Neutrophil (primary cell): ENCODE results near the gene HSH2D.
A peak's percentile ranks its signal among the peaks of the same experiment; 100 is the strongest.

Experiments
- H3K27ac ChIP-seq: fragments of 200-600 bp; sonication (generic); 2 replicates; pipeline ENCODE4 v1.5.1; 2016; ENCODE audit warnings: mild to moderate bottlenecking, moderate library complexity
- H3K27me3 ChIP-seq: fragments of 200-600 bp; sonication (generic); 2 replicates; pipeline ENCODE4 v1.6.0; 2016; ENCODE audit warnings: mild to moderate bottlenecking
- H3K36me3 ChIP-seq: fragments of 200-600 bp; sonication (generic); 2 replicates; pipeline ENCODE4 v1.5.1; 2017
- H3K4me1 ChIP-seq, 2 experiments: fragments of 200-600 bp in 1 of 2; sonication (generic) in 1 of 2; 1 replicate in 1 of 2; 2 replicates in 1 of 2; pipeline versions ENCODE4 v1.5.1 to v1.6.1; 2013 to 2016; ENCODE audit warnings: low read depth in 1 of 2, low read length in 1 of 2, mild to moderate bottlenecking in 1 of 2, moderate library complexity in 1 of 2; ENCODE audit not compliant: control insufficient read depth in 1 of 2, insufficient read depth in 1 of 2
- H3K4me3 ChIP-seq, 2 experiments: fragments of 200-600 bp in 1 of 2; sonication (generic) in 1 of 2; 1 replicate in 1 of 2; 2 replicates in 1 of 2; pipeline ENCODE4 v1.5.1; 2013 to 2016; ENCODE audit warnings: low read depth in 1 of 2, low read length in 1 of 2, mild to moderate bottlenecking in 1 of 2, moderate library complexity in 1 of 2
- H3K9me3 ChIP-seq: fragments of 200-600 bp; sonication (generic); 2 replicates; pipeline ENCODE4 v1.5.1; 2016
- CTCF ChIP-seq: fragments of 200-600 bp; sonication (generic); IDR thresholded peaks from 2 replicates; pipeline ENCODE4 v1.5.1; 2016; ENCODE audit warnings: antibody characterized with exemption

The HSH2D gene

GRCh38 chr19:16184665-16185122, 41.2 kb downstream of the HSH2D start:
- Histone ChIP-seq H3K36me3 (peaks cover 31% of the 10 kb centered on the region), H3K9me3 (no peaks in the 10 kb centered on the region), H3K4me1 (peaks cover 27 to 28% of the 10 kb centered on the region in 2 experiments), H3K4me3 (peak overlapping the region; percentile 99), H3K27me3 (no peaks in the 10 kb centered on the region), H3K27ac (peak overlapping the region; percentile 81)
- no peak for TF ChIP-seq CTCF

- H3K27me3 ChIP-seq = no peaks in the 10 kb centered on the region
- no peaks in the 10 kb centered on the region for H3K9me3 ChIP-seq
- H3K27ac ChIP-seq = peak within 1 kb of the TSS; percentile 81
- H3K4me3 ChIP-seq = peak within 1 kb of the TSS; percentile 99
- H3K4me1 ChIP-seq = peaks cover 27 to 28% of the 10 kb centered on the region in 2 experiments
- peak; percentile 75 for TF ChIP-seq CTCF
- peaks cover 36% of the 10 kb centered on the region for H3K36me3 ChIP-seq
Measured at GRCh38 chr19:16185123-16185767, 41.8 kb downstream of the HSH2D start, which contains the start of gene FAM32A. Gene FAM32A (plus strand): TSS chr19:16185410. CDS start chr19:16185443, 33 bp downstream.

- no peaks in the 10 kb centered on the region for H3K27me3 ChIP-seq
- H3K4me1 ChIP-seq = peaks cover 27 to 28% of the 10 kb centered on the region in 2 experiments
- H3K4me3 ChIP-seq = peak overlapping the region; percentile 99
- no peaks in the 10 kb centered on the region for H3K9me3 ChIP-seq
- TF ChIP-seq CTCF = no peak
- peaks cover 41% of the 10 kb centered on the region for H3K36me3 ChIP-seq
- H3K27ac ChIP-seq = peak overlapping the region; percentile 81
Measured at GRCh38 chr19:16185768-16186123, 42.3 kb downstream of the HSH2D start.

- H3K36me3 ChIP-seq = peaks cover 67% of the 10 kb centered on the region
- H3K27ac ChIP-seq = no peak overlapping the region
- peaks cover 20 to 22% of the 10 kb centered on the region in 2 experiments for H3K4me1 ChIP-seq
- TF ChIP-seq CTCF = no peak
- H3K9me3 ChIP-seq = no peaks in the 10 kb centered on the region
- H3K27me3 ChIP-seq = no peaks in the 10 kb centered on the region
- H3K4me3 ChIP-seq = no peak overlapping the region
Measured at GRCh38 chr19:16188521-16188920, 45.0 kb downstream of the HSH2D start.

- no peaks in the 10 kb centered on the region for H3K27me3 ChIP-seq
- TF ChIP-seq CTCF = no peak
- no peak overlapping the region for H3K4me3 ChIP-seq
- no peak overlapping the region for H3K27ac ChIP-seq
- H3K36me3 ChIP-seq = peaks cover 68% of the 10 kb centered on the region
- H3K9me3 ChIP-seq = no peaks in the 10 kb centered on the region
- peaks cover 15% of the 10 kb centered on the region in 2 experiments for H3K4me1 ChIP-seq
Measured at GRCh38 chr19:16190198-16190597, 46.7 kb downstream of the HSH2D start.
